Ishikawa (cell line): Measurements from ENCODE around the gene MAD1L1.

Experiments used
- CEBPB ChIP-seq: IDR thresholded peaks from 2 replicates; pipeline ENCODE4 v1.6.1; 2012
- CREB1 ChIP-seq: IDR thresholded peaks from 2 replicates; pipeline ENCODE4 v1.6.1; 2012; ENCODE audit warnings: low read depth
- EGR1 ChIP-seq: IDR thresholded peaks from 2 replicates; pipeline ENCODE4 v1.6.1; 2012
- EP300 ChIP-seq: IDR thresholded peaks from 2 replicates; pipeline ENCODE4 v1.6.1; 2012; ENCODE audit warnings: borderline replicate concordance
- FOXM1 ChIP-seq: IDR thresholded peaks from 2 replicates; pipeline ENCODE4 v1.6.1; 2012; ENCODE audit warnings: low read depth, borderline replicate concordance
- MAX ChIP-seq: IDR thresholded peaks from 2 replicates; pipeline ENCODE4 v1.6.1; 2012
- NFIC ChIP-seq: IDR thresholded peaks from 2 replicates; pipeline ENCODE4 v1.6.1; 2012
- RAD21 ChIP-seq: IDR thresholded peaks from 2 replicates; pipeline ENCODE4 v1.6.1; 2012; ENCODE audit warnings: low read depth
- REST ChIP-seq: IDR thresholded peaks from 2 replicates; pipeline ENCODE4 v1.6.1; 2012; ENCODE audit warnings: low read depth, mild to moderate bottlenecking
- TAF1 ChIP-seq: IDR thresholded peaks from 2 replicates; pipeline ENCODE4 v1.6.1; 2012; ENCODE audit warnings: low read depth, mild to moderate bottlenecking
- TCF12 ChIP-seq: IDR thresholded peaks from 2 replicates; pipeline ENCODE4 v1.6.1; 2012; ENCODE audit warnings: low read depth
- TEAD4 ChIP-seq: IDR thresholded peaks from 2 replicates; pipeline ENCODE4 v1.6.1; 2012
- USF1 ChIP-seq: IDR thresholded peaks from 2 replicates; pipeline ENCODE4 v1.6.1; 2012
- YY1 ChIP-seq: IDR thresholded peaks from 2 replicates; pipeline ENCODE4 v1.6.1; 2012; ENCODE audit warnings: low read depth
- ZBTB7A ChIP-seq: IDR thresholded peaks from 2 replicates; pipeline ENCODE4 v1.6.1; 2012; ENCODE audit warnings: low read depth

Gene MAD1L1

GRCh38 chr7:2102375-2102723 is 130.4 kb downstream of the MAD1L1 start:
- TF ChIP-seq NFIC (no peak), FOXM1 (no peak), YY1 (no peak), EGR1 (no peak), CEBPB (no peak), USF1 (no peak), TAF1 (no peak), RAD21 (no peak), CREB1 (no peak), MAX (no peak), EP300 (no peak), TCF12 (no peak), ZBTB7A (no peak), REST (no peak), TEAD4 (no peak)

- TF ChIP-seq TEAD4 (no peak), USF1 (no peak), CREB1 (no peak), EGR1 (no peak), NFIC (no peak), ZBTB7A (no peak), TCF12 (no peak), EP300 (no peak), CEBPB (no peak), REST (no peak), YY1 (no peak), MAX (no peak), TAF1 (no peak)
Measured at GRCh38 chr7:2101630-2102374, 130.9 kb downstream of the MAD1L1 start.

GRCh38 chr7:2100278-2101208 is 132.2 kb downstream of the MAD1L1 start:
- TF ChIP-seq MAX (no peak), REST (no peak), TEAD4 (no peak), EP300 (no peak), ZBTB7A (no peak), TAF1 (no peak), YY1 (no peak), USF1 (no peak), CEBPB (no peak), TCF12 (no peak), NFIC (no peak), CREB1 (no peak), RAD21 (no peak), EGR1 (no peak)
